Head of caudate nucleus (tissue), 42 donors: ENCODE measurements around the gene UCN2.

Source experiments
- DNase-seq, 42 donors: peaks; one replicate each; pipeline versions ENCODE4 v3.0.0 to v3.0.0-alpha.2; 2020 to 2021; ENCODE audit warnings: mixed read lengths in 7 of 42
- intact Hi-C: fragments of 100-400 bp; cut with DNase I; formaldehyde crosslinking; loops from one replicate; pipeline ENCODE4 v1.15.0; 2022

The UCN2 gene

GRCh38 chr3:48516571-48516970 is 47.0 kb downstream of the UCN2 start:
- DNase-seq: no peak
- intact Hi-C loops: no loop called here

- intact Hi-C loops: no loop called here
- DNase-seq: no peak
Measured at GRCh38 chr3:48514431-48515227, 49.0 kb downstream of the UCN2 start.
